ENCODE measurements around the gene DUSP10.

DNA sequence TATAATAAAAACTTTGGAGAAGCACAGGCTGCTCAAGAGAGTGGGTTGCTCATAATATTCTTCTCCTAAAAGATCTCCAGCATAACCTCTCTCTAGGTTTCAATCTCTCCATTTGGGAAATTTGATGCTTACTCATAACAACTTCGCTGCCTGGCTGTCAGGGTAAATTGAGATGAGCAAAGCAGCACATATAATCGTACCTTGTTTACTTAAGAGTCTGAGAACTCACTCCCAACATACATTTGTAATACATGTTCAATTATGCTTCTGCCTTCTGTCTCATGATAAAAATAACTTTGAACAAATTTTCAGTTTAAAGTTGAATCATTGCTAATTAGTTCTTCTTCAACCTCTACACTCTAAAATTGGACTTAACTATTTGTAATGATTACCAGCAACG lies 68.9 kb downstream of the DUSP10 start:
- TF ChIP-seq, protein P1, sequence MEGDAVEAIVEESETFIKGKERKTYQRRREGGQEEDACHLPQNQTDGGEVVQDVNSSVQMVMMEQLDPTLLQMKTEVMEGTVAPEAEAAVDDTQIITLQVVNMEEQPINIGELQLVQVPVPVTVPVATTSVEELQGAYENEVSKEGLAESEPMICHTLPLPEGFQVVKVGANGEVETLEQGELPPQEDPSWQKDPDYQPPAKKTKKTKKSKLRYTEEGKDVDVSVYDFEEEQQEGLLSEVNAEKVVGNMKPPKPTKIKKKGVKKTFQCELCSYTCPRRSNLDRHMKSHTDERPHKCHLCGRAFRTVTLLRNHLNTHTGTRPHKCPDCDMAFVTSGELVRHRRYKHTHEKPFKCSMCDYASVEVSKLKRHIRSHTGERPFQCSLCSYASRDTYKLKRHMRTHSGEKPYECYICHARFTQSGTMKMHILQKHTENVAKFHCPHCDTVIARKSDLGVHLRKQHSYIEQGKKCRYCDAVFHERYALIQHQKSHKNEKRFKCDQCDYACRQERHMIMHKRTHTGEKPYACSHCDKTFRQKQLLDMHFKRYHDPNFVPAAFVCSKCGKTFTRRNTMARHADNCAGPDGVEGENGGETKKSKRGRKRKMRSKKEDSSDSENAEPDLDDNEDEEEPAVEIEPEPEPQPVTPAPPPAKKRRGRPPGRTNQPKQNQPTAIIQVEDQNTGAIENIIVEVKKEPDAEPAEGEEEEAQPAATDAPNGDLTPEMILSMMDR (IDR thresholded peaks at IDR 0.05; ENCODE audit: low read length): no peak
- no peak for TF ChIP-seq EZH2 (IDR thresholded peaks at IDR 0.05; ENCODE audit: borderline replicate concordance, low read length)

Measured in OCI-LY1 (cell line).